ENCODE data around the gene COQ4. TPM values are rescaled to one million over a fixed set of nuclear protein-coding genes. Genes with fewer than 3 reads are reported as not detected.
A peak's percentile ranks its signal among the peaks of the same experiment; 100 is the strongest.
"Not testable (repeated sequence)": the region's sequence is repeated elsewhere in the genome, so short reads cannot be mapped to it uniquely, and the experiment has no call there.

The COQ4 gene
- polyA plus RNA-seq (ENCODE audit: insufficient read length): 34.8 TPM

GRCh38 chr9:128322404-128323211, at the start of gene COQ4, which contains the start of gene TRUB2:
Gene COQ4 (plus strand): TSS chr9:128322839. CDS start chr9:128322859, 20 bp downstream.
Gene TRUB2 (minus strand): TSS chr9:128322447. CDS start chr9:128322408, 39 bp downstream.
- DNase-seq: peak; percentile 96

GRCh38 chr9:128274245-128274644, 48.4 kb upstream of the COQ4 start:
- DNase-seq: no peak

- DNase-seq: peak; percentile 48
These were observed 47.2 kb upstream of the COQ4 start, which contains the start of gene GOLGA2 for GRCh38 chr9:128275198-128276007. Gene GOLGA2 (minus strand): TSS chr9:128276007. CDS start chr9:128275976, 31 bp downstream.

- DNase-seq: peak; percentile 100
These were observed 46.5 kb upstream of the COQ4 start, which contains the start of gene SWI5 for GRCh38 chr9:128276008-128276573. Gene SWI5 (plus strand): TSS chr9:128276276.

- DNase-seq: peak; percentile 73
These were observed 45.9 kb upstream of the COQ4 start for GRCh38 chr9:128276574-128277270.

GRCh38 chr9:128279088-128280073, 43.3 kb upstream of the COQ4 start:
- DNase-seq: not testable (repeated sequence)

- no peak for DNase-seq
These were observed 42.5 kb upstream of the COQ4 start for GRCh38 chr9:128280084-128280622.

GRCh38 chr9:128282500-128282899, 40.1 kb upstream of the COQ4 start:
- DNase-seq: no peak

GRCh38 chr9:128285033-128285784, 37.4 kb upstream of the COQ4 start:
- DNase-seq: no peak

- DNase-seq: peak; percentile 69
These were observed 36.2 kb upstream of the COQ4 start for GRCh38 chr9:128286440-128286839.

GRCh38 chr9:128288273-128289004, 34.2 kb upstream of the COQ4 start:
- DNase-seq: no peak

GRCh38 chr9:128292009-128292408, 30.6 kb upstream of the COQ4 start:
- no peak for DNase-seq

- no peak for DNase-seq
These were observed 29.5 kb upstream of the COQ4 start for GRCh38 chr9:128293091-128293490.

- DNase-seq: no peak
These were observed 28.5 kb upstream of the COQ4 start for GRCh38 chr9:128294142-128294541.

- no peak for DNase-seq
These were observed 26.1 kb upstream of the COQ4 start for GRCh38 chr9:128296340-128297220.

- no peak for DNase-seq
These were observed 25.3 kb upstream of the COQ4 start for GRCh38 chr9:128297221-128297773.
